T-cell (primary cell): ENCODE measurements around the gene DNM3. TPM values are rescaled to one million over a fixed set of nuclear protein-coding genes. Genes with fewer than 3 reads are reported as not detected.
A peak's percentile ranks its signal among the peaks of the same experiment; 100 is the strongest.

ENCODE experiments used
- ATAC-seq, 4 experiments: fragments of 200-7000 bp in 3 of 4; fragments of 150-1000 bp in 1 of 4; cut with Tn5 transposase; replicated peaks in 1 of 4; 1 replicate in 3 of 4; 2 replicates in 1 of 4; pipeline ENCODE4 v1.10.0; 2021; ENCODE audit warnings: moderate library complexity in 3 of 4, mild to moderate bottlenecking in 2 of 4, moderate number of reproducible peaks in 1 of 4
- CTCF ChIA-PET, 2 donors: fragments of 300-600 bp; sonication (Branson Sonifier 250); formaldehyde crosslinking; loops; one replicate each; lab custom pipeline; 2022; ENCODE audit warnings: antibody characterized with exemption in 2 of 2; lab: Charles Lee
- POLR2A ChIA-PET, 2 donors: fragments of 300-600 bp; sonication (Branson Sonifier 250); formaldehyde crosslinking; loops; one replicate each; lab custom pipeline; 2022; ENCODE audit warnings: antibody characterized with exemption in 2 of 2; lab: Charles Lee
- DNase-seq, 35 experiments: peaks; one replicate each; pipeline versions ENCODE4 v3.0.0 to v3.0.0-alpha.2; 2013 to 2023
- H3K27ac ChIP-seq: one replicate; pipeline ENCODE4 v1.5.1; 2013; ENCODE audit warnings: low read length
- H3K27me3 ChIP-seq, 2 experiments: replicated peaks in 1 of 2; 1 replicate in 1 of 2; 2 replicates in 1 of 2; pipeline versions ENCODE4 v1.6.1 to v1.7.0; 2013; ENCODE audit warnings: low read length in 1 of 2, mixed read lengths in 1 of 2; ENCODE audit not compliant: control insufficient read depth in 2 of 2, insufficient read depth in 2 of 2; ENCODE audit errors: extremely low read depth in 1 of 2
- H3K36me3 ChIP-seq, 2 donors: 1 replicate in 1 of 2; 2 replicates in 1 of 2; pipeline versions ENCODE4 v1.6.1 to v1.7.0; 2013; ENCODE audit warnings: low read length in 1 of 2; ENCODE audit not compliant: control insufficient read depth in 2 of 2, insufficient read depth in 1 of 2; ENCODE audit errors: extremely low read depth in 1 of 2
- H3K4me1 ChIP-seq, 2 experiments: 1 replicate in 1 of 2; 2 replicates in 1 of 2; pipeline versions ENCODE4 v1.6.1 to v1.7.0; 2013; ENCODE audit warnings: low read length in 2 of 2, mixed read lengths in 1 of 2; ENCODE audit not compliant: insufficient read depth in 2 of 2, control insufficient read depth in 1 of 2; ENCODE audit errors: extremely low read depth in 1 of 2
- H3K4me3 ChIP-seq, 2 donors: 1 replicate in 1 of 2; 2 replicates in 1 of 2; pipeline versions ENCODE4 v1.5.1 to v1.7.0; 2013; ENCODE audit warnings: mild to moderate bottlenecking in 2 of 2, low read length in 1 of 2, moderate library complexity in 1 of 2; ENCODE audit not compliant: control insufficient read depth in 1 of 2; ENCODE audit errors: extremely low read depth in 1 of 2
- H3K9me3 ChIP-seq: 2 replicates; pipeline ENCODE4 v1.7.0; 2013
- H3K27ac Mint-ChIP-seq, 2 donors: one replicate each; pipeline ENCODE4 v1.8.0; 2020 to 2021; ENCODE audit warnings: mild to moderate bottlenecking in 2 of 2, mixed read lengths in 2 of 2
- H3K27me3 Mint-ChIP-seq, 2 donors: one replicate each; pipeline ENCODE4 v1.8.0; 2021 to 2022; ENCODE audit warnings: mixed read lengths in 2 of 2
- H3K36me3 Mint-ChIP-seq: one replicate; pipeline ENCODE4 v1.8.0; 2021; ENCODE audit warnings: mixed read lengths
- H3K4me1 Mint-ChIP-seq, 3 donors: one replicate each; pipeline ENCODE4 v1.8.0; 2020 to 2022; ENCODE audit warnings: mixed read lengths in 3 of 3, mild to moderate bottlenecking in 1 of 3
- H3K4me3 Mint-ChIP-seq, 3 donors: one replicate each; pipeline ENCODE4 v1.8.0; 2020 to 2022; ENCODE audit warnings: mild to moderate bottlenecking in 3 of 3, mixed read lengths in 3 of 3, moderate library complexity in 3 of 3
- H3K9me3 Mint-ChIP-seq, 3 donors: one replicate each; pipeline ENCODE4 v1.8.0; 2020 to 2022; ENCODE audit warnings: mixed read lengths in 3 of 3
- WGBS: methylation state at CpG from one replicate; pipeline ENCODE4 v1.1.5; 2013; ENCODE audit warnings: missing lambda C conversion rate; ENCODE audit not compliant: insufficient coverage; 5-methylcytosine and 5-hydroxymethylcytosine counted together
- total RNA-seq, 35 experiments: library from RNA in 6 of 35; stranded (reverse) in 6 of 35; fragments of 120-200 nt in 1 of 35; gene quantifications; one replicate each; pipeline versions ENCODE4 v1.2.1 to v1.2.4 and lab custom pipeline; 2013 to 2026

Gene DNM3
- total RNA-seq, 5 donors from 2014 or later (not counting 1 experiment from before 2014, with no cell fraction given) = 2.0 to 2.8 (median 2.4) TPM

GRCh38 chr1:172040466-172040865 is 199.2 kb downstream of the DNM3 start:
- Histone ChIP-seq H3K27ac (no peak overlapping the region), H3K4me1 (peaks cover 0 to 3% of the 10 kb centered on the region in 2 experiments), H3K36me3 (no peaks in the 10 kb centered on the region), H3K4me3 (no peak overlapping the region), H3K27me3 (no peaks in the 10 kb centered on the region), H3K9me3 (no peaks in the 10 kb centered on the region)
- ChIA-PET POLR2A (interaction anchor here in 1 of 2 donors (0.7 kb wide), 1 partner anchor 28 kb away, joined by 4 read pairs; no protein-coding TSS in a partner anchor), CTCF (no interaction called here)
- Mint-ChIP-seq H3K36me3 (peaks cover 10% of the 10 kb centered on the region), H3K27me3 (no peaks in the 10 kb centered on the region), H3K9me3 (peaks cover 0 to 3% (median 0%) of the 10 kb centered on the region in 3 donors), H3K27ac (no peak overlapping the region), H3K4me3 (no peak overlapping the region), H3K4me1 (peaks cover 9 to 17% (median 12%) of the 10 kb centered on the region in 3 donors)
- no peak for DNase-seq
- no peak for ATAC-seq
- WGBS = 93% methylated on average over 4 of the region's 5 CpGs

DNA sequence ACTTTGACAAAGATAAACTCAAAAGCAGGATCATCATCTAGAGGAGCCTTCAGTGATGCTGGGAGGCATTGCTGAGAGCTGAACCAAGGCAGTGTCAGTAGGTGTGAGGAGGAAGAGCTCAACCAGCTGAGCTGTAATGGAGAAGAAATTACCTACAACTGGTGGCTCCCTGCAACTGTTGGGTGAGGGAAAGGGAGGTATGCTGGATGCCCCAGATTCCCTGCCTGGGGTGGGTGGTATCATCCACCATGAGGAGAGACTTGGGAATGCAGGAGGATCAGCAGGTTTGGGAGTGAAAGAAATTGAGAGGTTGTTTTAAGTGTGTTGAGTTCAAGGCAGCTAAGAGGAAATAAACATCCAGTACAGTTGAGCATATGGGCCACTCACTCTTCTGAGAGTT is 199.8 kb downstream of the DNM3 start:
- peaks cover 0 to 3% (median 0%) of the 10 kb centered on the region in 3 donors for H3K9me3 Mint-ChIP-seq
- Histone ChIP-seq H3K27me3 (no peaks in the 10 kb centered on the region), H3K9me3 (no peaks in the 10 kb centered on the region), H3K36me3 (no peaks in the 10 kb centered on the region), H3K4me1 (peaks cover 0 to 3% of the 10 kb centered on the region in 2 experiments), H3K27ac (no peak overlapping the region), H3K4me3 (no peak overlapping the region)
- peaks cover 9% of the 10 kb centered on the region for H3K36me3 Mint-ChIP-seq
- no peak for ATAC-seq
- H3K4me3 Mint-ChIP-seq = no peak overlapping the region
- CTCF ChIA-PET = no interaction called here
- H3K4me1 Mint-ChIP-seq = peaks cover 9 to 17% (median 12%) of the 10 kb centered on the region in 3 donors
- DNase-seq = no peak
- H3K27ac Mint-ChIP-seq = no peak overlapping the region
- no peaks in the 10 kb centered on the region for H3K27me3 Mint-ChIP-seq
- POLR2A ChIA-PET = no interaction called here

- no peak overlapping the region for H3K27ac ChIP-seq
- H3K9me3 Mint-ChIP-seq = peaks cover 0 to 3% (median 0%) of the 10 kb centered on the region in 3 donors
- H3K36me3 ChIP-seq = no peaks in the 10 kb centered on the region
- ChIA-PET CTCF (no interaction called here), POLR2A (no interaction called here)
- H3K4me1 Mint-ChIP-seq = peaks cover 9 to 17% (median 12%) of the 10 kb centered on the region in 3 donors
- DNase-seq (no peak), ATAC-seq (no peak)
- no peak overlapping the region for H3K27ac Mint-ChIP-seq
- no peaks in the 10 kb centered on the region for H3K27me3 ChIP-seq
- no peaks in the 10 kb centered on the region for H3K9me3 ChIP-seq
- peaks cover 0 to 3% of the 10 kb centered on the region in 2 experiments for H3K4me1 ChIP-seq
- WGBS = no CpG with 5 or more reads among the region's 2 CpGs
- H3K4me3 ChIP-seq = no peak overlapping the region
- H3K4me3 Mint-ChIP-seq = no peak overlapping the region
- H3K27me3 Mint-ChIP-seq = no peaks in the 10 kb centered on the region
- H3K36me3 Mint-ChIP-seq = peaks cover 9% of the 10 kb centered on the region
Measured at GRCh38 chr1:172041742-172042141, 200.4 kb downstream of the DNM3 start.

GRCh38 chr1:172043900-172044299 is 202.6 kb downstream of the DNM3 start:
- Mint-ChIP-seq H3K27me3 (no peaks in the 10 kb centered on the region), H3K4me1 (peaks cover 9 to 17% (median 12%) of the 10 kb centered on the region in 3 donors), H3K36me3 (peaks cover 9% of the 10 kb centered on the region), H3K4me3 (no peak overlapping the region), H3K9me3 (peaks cover 0 to 3% (median 0%) of the 10 kb centered on the region in 3 donors), H3K27ac (peak overlapping the region in 1 of 2 donors; percentile 29)
- H3K4me3 ChIP-seq = no peak overlapping the region
- H3K27me3 ChIP-seq = no peaks in the 10 kb centered on the region
- ChIA-PET POLR2A (no interaction called here), CTCF (no interaction called here)
- H3K27ac ChIP-seq = no peak overlapping the region
- ATAC-seq = no peak
- no peaks in the 10 kb centered on the region for H3K9me3 ChIP-seq
- H3K4me1 ChIP-seq = peaks cover 0 to 3% of the 10 kb centered on the region in 2 experiments
- H3K36me3 ChIP-seq = no peaks in the 10 kb centered on the region
- DNase-seq = no peak

GRCh38 chr1:172051898-172052297 is 210.6 kb downstream of the DNM3 start:
- no peaks in the 10 kb centered on the region for H3K27me3 ChIP-seq
- no peak overlapping the region for H3K27ac ChIP-seq
- no peaks in the 10 kb centered on the region for H3K9me3 ChIP-seq
- no peaks in the 10 kb centered on the region for H3K27me3 Mint-ChIP-seq
- H3K36me3 Mint-ChIP-seq = peaks cover 4% of the 10 kb centered on the region
- no peak overlapping the region for H3K4me3 ChIP-seq
- DNase-seq (no peak), ATAC-seq (no peak)
- WGBS = no CpG with 5 or more reads among the region's 2 CpGs
- POLR2A ChIA-PET = no interaction called here
- CTCF ChIA-PET = interaction anchor here in 1 of 2 donors (0.7 kb wide), 1 partner anchor 347 kb away, joined by 3 read pairs; no protein-coding TSS in a partner anchor
- no peak overlapping the region for H3K4me3 Mint-ChIP-seq
- no peaks in the 10 kb centered on the region for H3K36me3 ChIP-seq
- no peaks in the 10 kb centered on the region for H3K9me3 Mint-ChIP-seq
- H3K4me1 ChIP-seq = no peaks in the 10 kb centered on the region
- H3K4me1 Mint-ChIP-seq = no peaks in the 10 kb centered on the region
- H3K27ac Mint-ChIP-seq = no peak overlapping the region

DNA sequence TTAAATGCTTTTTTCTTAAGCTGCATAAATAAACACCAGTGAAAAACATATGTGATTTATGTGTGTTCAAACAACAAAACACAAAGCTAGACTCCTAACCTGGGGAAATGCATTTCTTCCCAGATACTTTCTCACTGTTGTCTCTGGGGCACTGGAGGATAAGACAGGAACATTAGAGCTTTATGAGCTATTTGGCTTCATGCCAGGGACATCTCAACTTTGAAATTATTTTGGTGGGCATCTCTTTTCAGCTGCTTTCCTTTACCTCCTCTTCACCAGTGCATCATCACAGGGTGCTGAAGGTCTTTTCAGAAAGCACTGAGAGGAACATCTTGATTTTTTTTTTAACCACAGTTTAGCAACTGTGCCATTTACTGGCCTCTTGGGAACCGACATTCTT is 212.9 kb downstream of the DNM3 start:
- no peak overlapping the region for H3K4me3 ChIP-seq
- ATAC-seq = no peak
- no peaks in the 10 kb centered on the region for H3K4me1 ChIP-seq
- H3K9me3 Mint-ChIP-seq = no peaks in the 10 kb centered on the region
- ChIA-PET CTCF (no interaction called here), POLR2A (interaction anchor here in 1 of 2 donors (0.8 kb wide), 1 partner anchor 14 kb away, joined by 3 read pairs; no protein-coding TSS in a partner anchor)
- no peak overlapping the region for H3K27ac Mint-ChIP-seq
- no peaks in the 10 kb centered on the region for H3K36me3 ChIP-seq
- DNase-seq = no peak
- no peaks in the 10 kb centered on the region for H3K27me3 Mint-ChIP-seq
- no peak overlapping the region for H3K4me3 Mint-ChIP-seq
- no peaks in the 10 kb centered on the region for H3K4me1 Mint-ChIP-seq
- no peaks in the 10 kb centered on the region for H3K9me3 ChIP-seq
- H3K27ac ChIP-seq = no peak overlapping the region
- peaks cover 4% of the 10 kb centered on the region for H3K36me3 Mint-ChIP-seq
- no CpG with 5 or more reads among the region's 1 CpG for WGBS
- no peaks in the 10 kb centered on the region for H3K27me3 ChIP-seq
